Measurements from ENCODE around the gene GORASP2.

DNA sequence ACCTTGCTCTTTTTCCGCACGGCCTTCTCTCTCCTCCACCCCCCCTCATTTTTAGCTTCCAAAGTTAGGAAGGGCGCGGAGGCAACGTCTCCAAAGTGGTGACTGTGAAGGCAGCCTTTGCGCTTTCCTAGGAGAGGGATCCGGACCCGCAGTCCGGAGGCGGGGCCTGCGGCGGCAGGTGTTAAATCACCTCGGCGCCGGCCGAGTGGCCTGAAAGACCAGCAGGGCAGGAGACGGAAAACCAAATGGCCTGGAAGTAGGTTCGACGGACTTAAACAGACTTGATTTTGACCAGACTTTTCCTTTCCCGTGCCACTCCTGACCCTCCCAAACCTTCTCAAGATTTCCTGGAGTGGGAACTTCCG is 615 bp downstream of the GORASP2 start:
- TF ChIP-seq CTCF (optimal IDR thresholded peaks at IDR 0.05 in 1 of 3, IDR thresholded peaks at IDR 0.05 in 1 of 3, conservative IDR thresholded peaks at IDR 0.05 in 1 of 3; ENCODE audit: extremely low read depth in 1 of 3, insufficient read depth in 2 of 3, low read length in 3 of 3) = no peak
- no peak for TF ChIP-seq EZH2 (IDR thresholded peaks at IDR 0.05; ENCODE audit: low read length)
